SIG-M5 (cell line): ENCODE data around the gene LIPE.
A peak's percentile ranks its signal among the peaks of the same experiment; 100 is the strongest.

Experiments
- DNase-seq: peaks from one replicate; lab custom pipeline; 2025; lab: John Stamatoyannopoulos, UW

The LIPE gene

GRCh38 chr19:42411581-42412178 lies 15.5 kb downstream of the LIPE start:
- no peak for DNase-seq

- no peak for DNase-seq
Observed at GRCh38 chr19:42410371-42410770, 16.8 kb downstream of the LIPE start.

GRCh38 chr19:42409477-42409876 lies 17.7 kb downstream of the LIPE start:
- DNase-seq: no peak

GRCh38 chr19:42407816-42408175 lies 19.4 kb downstream of the LIPE start:
- DNase-seq: no peak

- no peak for DNase-seq
Observed at GRCh38 chr19:42407085-42407815, 19.9 kb downstream of the LIPE start.

GRCh38 chr19:42406111-42406510 lies 21.1 kb downstream of the LIPE start:
- no peak for DNase-seq

GRCh38 chr19:42403586-42403985 lies 23.6 kb downstream of the LIPE start:
- no peak for DNase-seq

- no peak for DNase-seq
Observed at GRCh38 chr19:42402376-42403116, 24.6 kb downstream of the LIPE start.

GRCh38 chr19:42401365-42402303 lies 25.6 kb downstream of the LIPE start:
- no peak for DNase-seq

GRCh38 chr19:42400404-42400803 lies 26.8 kb downstream of the LIPE start:
- no peak for DNase-seq

GRCh38 chr19:42397263-42398166 lies 29.7 kb downstream of the LIPE start:
- no peak for DNase-seq

GRCh38 chr19:42396381-42397262 lies 30.6 kb downstream of the LIPE start:
- DNase-seq: peak; percentile 94

GRCh38 chr19:42394751-42395150 lies 32.4 kb downstream of the LIPE start:
- DNase-seq: no peak

- no peak for DNase-seq
Observed at GRCh38 chr19:42392165-42392564, 35.0 kb downstream of the LIPE start.

GRCh38 chr19:42389899-42390298 lies 37.3 kb downstream of the LIPE start, which contains the start of gene CNFN:
TSS of gene CNFN (minus strand) at chr19:42390297. CDS start at chr19:42389037, 1,260 bp downstream.
- DNase-seq: no peak

- no peak for DNase-seq
Observed at GRCh38 chr19:42388851-42389489, 38.2 kb downstream of the LIPE start.

GRCh38 chr19:42386974-42387707 lies 40.0 kb downstream of the LIPE start:
- no peak for DNase-seq

GRCh38 chr19:42380155-42380554 lies 47.0 kb downstream of the LIPE start:
- DNase-seq: no peak
